ENCODE data around the gene APRT. TPM values are rescaled to one million over a fixed set of nuclear protein-coding genes. Genes with fewer than 3 reads are reported as not detected.

The APRT gene
- total RNA-seq, 2 experiments from 2014 or later: 314 TPM

GRCh38 chr16:88853325-88853941, 41.7 kb upstream of the APRT start:
- CTCF ChIA-PET: interaction anchor here (1.5 kb wide), 1 partner anchor 116 kb away, joined by 5 read pairs; no protein-coding TSS in a partner anchor
- H3K27me3 Mint-ChIP-seq (ENCODE audit: low read depth): no peaks in the 10 kb centered on the region
- H3K4me3 Mint-ChIP-seq: no peak overlapping the region
- intact Hi-C loops (cut with micrococcal nuclease): no loop called here
- DNase-seq: no peak
- H3K27ac Mint-ChIP-seq: no peak overlapping the region
- H3K36me3 Mint-ChIP-seq (ENCODE audit: low read depth): no peaks in the 10 kb centered on the region
- H3K9me3 Mint-ChIP-seq: no peaks in the 10 kb centered on the region
- peaks cover 18% of the 10 kb centered on the region for H3K4me1 Mint-ChIP-seq (ENCODE audit: low read depth)

GRCh38 chr16:88851616-88852015, 39.9 kb upstream of the APRT start:
- no peak for DNase-seq
- H3K9me3 Mint-ChIP-seq: no peaks in the 10 kb centered on the region
- H3K36me3 Mint-ChIP-seq (ENCODE audit: low read depth): no peaks in the 10 kb centered on the region
- CTCF ChIA-PET: interaction anchor here (1.8 kb wide), 1 partner anchor 109 kb away, joined by 4 read pairs; no protein-coding TSS in a partner anchor
- intact Hi-C loops (cut with micrococcal nuclease): no loop called here
- peaks cover 10% of the 10 kb centered on the region for H3K4me1 Mint-ChIP-seq (ENCODE audit: low read depth)
- H3K27me3 Mint-ChIP-seq (ENCODE audit: low read depth): no peaks in the 10 kb centered on the region
- no peak overlapping the region for H3K27ac Mint-ChIP-seq
- no peak overlapping the region for H3K4me3 Mint-ChIP-seq

GRCh38 chr16:88850531-88851199, 38.9 kb upstream of the APRT start:
- CTCF ChIA-PET: interaction anchor here (1.8 kb wide), 1 partner anchor 108 kb away, joined by 4 read pairs; no protein-coding TSS in a partner anchor
- no peaks in the 10 kb centered on the region for H3K9me3 Mint-ChIP-seq
- no peak overlapping the region for H3K27ac Mint-ChIP-seq
- no peaks in the 10 kb centered on the region for H3K27me3 Mint-ChIP-seq (ENCODE audit: low read depth)
- no peak for DNase-seq
- no peaks in the 10 kb centered on the region for H3K36me3 Mint-ChIP-seq (ENCODE audit: low read depth)
- H3K4me1 Mint-ChIP-seq (ENCODE audit: low read depth): peaks cover 6% of the 10 kb centered on the region
- H3K4me3 Mint-ChIP-seq: no peak overlapping the region
- intact Hi-C loops (cut with micrococcal nuclease): no loop called here

GRCh38 chr16:88848557-88848956, 36.8 kb upstream of the APRT start:
- Mint-ChIP-seq H3K27me3 (ENCODE audit: low read depth) (no peaks in the 10 kb centered on the region), H3K4me1 (ENCODE audit: low read depth) (no peaks in the 10 kb centered on the region), H3K4me3 (no peak overlapping the region), H3K9me3 (no peaks in the 10 kb centered on the region), H3K27ac (no peak overlapping the region), H3K36me3 (ENCODE audit: low read depth) (no peaks in the 10 kb centered on the region)
- intact Hi-C loops (cut with micrococcal nuclease): no loop called here
- CTCF ChIA-PET: no interaction called here
- DNase-seq: no peak

GRCh38 chr16:88847654-88848053, 35.9 kb upstream of the APRT start:
- Mint-ChIP-seq H3K36me3 (ENCODE audit: low read depth) (no peaks in the 10 kb centered on the region), H3K27ac (no peak overlapping the region), H3K4me1 (ENCODE audit: low read depth) (no peaks in the 10 kb centered on the region), H3K4me3 (no peak overlapping the region), H3K9me3 (no peaks in the 10 kb centered on the region), H3K27me3 (ENCODE audit: low read depth) (no peaks in the 10 kb centered on the region)
- CTCF ChIA-PET: no interaction called here
- no peak for DNase-seq
- intact Hi-C loops (cut with micrococcal nuclease): no loop called here

- DNase-seq: no peak
- Mint-ChIP-seq H3K9me3 (no peaks in the 10 kb centered on the region), H3K27me3 (ENCODE audit: low read depth) (no peaks in the 10 kb centered on the region), H3K4me3 (no peak overlapping the region), H3K27ac (no peak overlapping the region), H3K36me3 (ENCODE audit: low read depth) (no peaks in the 10 kb centered on the region), H3K4me1 (ENCODE audit: low read depth) (no peaks in the 10 kb centered on the region)
- CTCF ChIA-PET: interaction anchor here (0.7 kb wide), 1 partner anchor 649 kb away, joined by 3 read pairs; no protein-coding TSS in a partner anchor
- intact Hi-C loops (cut with micrococcal nuclease): no loop called here
Measured at GRCh38 chr16:88846088-88846487, 34.4 kb upstream of the APRT start.

- no peak overlapping the region for H3K27ac Mint-ChIP-seq
- H3K4me3 Mint-ChIP-seq: no peak overlapping the region
- no peaks in the 10 kb centered on the region for H3K36me3 Mint-ChIP-seq (ENCODE audit: low read depth)
- intact Hi-C loops (cut with micrococcal nuclease): no loop called here
- DNase-seq: no peak
- no peaks in the 10 kb centered on the region for H3K27me3 Mint-ChIP-seq (ENCODE audit: low read depth)
- CTCF ChIA-PET: no interaction called here
- H3K9me3 Mint-ChIP-seq: no peaks in the 10 kb centered on the region
- H3K4me1 Mint-ChIP-seq (ENCODE audit: low read depth): no peaks in the 10 kb centered on the region
Measured at GRCh38 chr16:88844419-88845036, 32.8 kb upstream of the APRT start.

GRCh38 chr16:88843256-88843655, 31.5 kb upstream of the APRT start:
- H3K4me3 Mint-ChIP-seq: no peak overlapping the region
- intact Hi-C loops (cut with micrococcal nuclease): no loop called here
- no peaks in the 10 kb centered on the region for H3K4me1 Mint-ChIP-seq (ENCODE audit: low read depth)
- no peak for DNase-seq
- H3K36me3 Mint-ChIP-seq (ENCODE audit: low read depth): no peaks in the 10 kb centered on the region
- CTCF ChIA-PET: no interaction called here
- H3K9me3 Mint-ChIP-seq: no peaks in the 10 kb centered on the region
- no peaks in the 10 kb centered on the region for H3K27me3 Mint-ChIP-seq (ENCODE audit: low read depth)
- no peak overlapping the region for H3K27ac Mint-ChIP-seq

GRCh38 chr16:88842806-88843205, 31.1 kb upstream of the APRT start:
- H3K9me3 Mint-ChIP-seq: no peaks in the 10 kb centered on the region
- H3K36me3 Mint-ChIP-seq (ENCODE audit: low read depth): no peaks in the 10 kb centered on the region
- H3K27me3 Mint-ChIP-seq (ENCODE audit: low read depth): no peaks in the 10 kb centered on the region
- no peaks in the 10 kb centered on the region for H3K4me1 Mint-ChIP-seq (ENCODE audit: low read depth)
- intact Hi-C loops (cut with micrococcal nuclease): no loop called here
- DNase-seq: no peak
- no peak overlapping the region for H3K27ac Mint-ChIP-seq
- no peak overlapping the region for H3K4me3 Mint-ChIP-seq
- CTCF ChIA-PET: no interaction called here

GRCh38 chr16:88842308-88842756, 30.6 kb upstream of the APRT start:
- Mint-ChIP-seq H3K4me3 (no peak overlapping the region), H3K36me3 (ENCODE audit: low read depth) (no peaks in the 10 kb centered on the region), H3K4me1 (ENCODE audit: low read depth) (no peaks in the 10 kb centered on the region), H3K27me3 (ENCODE audit: low read depth) (no peaks in the 10 kb centered on the region), H3K27ac (no peak overlapping the region), H3K9me3 (no peaks in the 10 kb centered on the region)
- intact Hi-C loops (cut with micrococcal nuclease): no loop called here
- no peak for DNase-seq
- CTCF ChIA-PET: no interaction called here

- Mint-ChIP-seq H3K27ac (no peak overlapping the region), H3K4me1 (ENCODE audit: low read depth) (no peaks in the 10 kb centered on the region), H3K4me3 (no peak overlapping the region), H3K9me3 (no peaks in the 10 kb centered on the region), H3K36me3 (ENCODE audit: low read depth) (no peaks in the 10 kb centered on the region), H3K27me3 (ENCODE audit: low read depth) (no peaks in the 10 kb centered on the region)
- CTCF ChIA-PET: no interaction called here
- no peak for DNase-seq
- intact Hi-C loops (cut with micrococcal nuclease): no loop called here
Measured at GRCh38 chr16:88841521-88842307, 30.0 kb upstream of the APRT start.

GRCh38 chr16:88840600-88841215, 29.0 kb upstream of the APRT start:
- CTCF ChIA-PET: no interaction called here
- Mint-ChIP-seq H3K27ac (no peak overlapping the region), H3K9me3 (no peaks in the 10 kb centered on the region), H3K4me1 (ENCODE audit: low read depth) (no peaks in the 10 kb centered on the region), H3K27me3 (ENCODE audit: low read depth) (no peaks in the 10 kb centered on the region), H3K36me3 (ENCODE audit: low read depth) (no peaks in the 10 kb centered on the region), H3K4me3 (no peak overlapping the region)
- no peak for DNase-seq
- intact Hi-C loops (cut with micrococcal nuclease): no loop called here

Data from activated naive CD4-positive, alpha-beta T cell treated with anti-CD3 and anti-CD28 coated beads for 36 hours (primary cell).